Head of caudate nucleus (tissue), 42 donors: ENCODE data around the gene RAB18.
A peak's percentile ranks its signal among the peaks of the same experiment; 100 is the strongest.
"Not testable (repeated sequence)": the region's sequence is repeated elsewhere in the genome, so short reads cannot be mapped to it uniquely, and the experiment has no call there.

Experiments used
- DNase-seq, 42 donors: peaks; one replicate each; pipeline versions ENCODE4 v3.0.0 to v3.0.0-alpha.2; 2020 to 2021; ENCODE audit warnings: mixed read lengths in 7 of 42
- intact Hi-C: fragments of 100-400 bp; cut with DNase I; formaldehyde crosslinking; loops from one replicate; pipeline ENCODE4 v1.15.0; 2022

RAB18 gene

GRCh38 chr10:27537166-27537565 lies 33.1 kb downstream of the RAB18 start:
- no peak for DNase-seq
- intact Hi-C loops, result no loop called here

GRCh38 chr10:27537787-27538186 lies 33.7 kb downstream of the RAB18 start:
- intact Hi-C loops, result no loop called here
- DNase-seq, result no peak

GRCh38 chr10:27540672-27541071 lies 36.6 kb downstream of the RAB18 start:
- intact Hi-C loops, result no loop called here
- no peak for DNase-seq

- intact Hi-C loops, result no loop called here
- no peak for DNase-seq
Observed at GRCh38 chr10:27541796-27542729, 38.0 kb downstream of the RAB18 start.

- DNase-seq, result no peak
- intact Hi-C loops, result no loop called here
Observed at GRCh38 chr10:27542812-27543211, 38.7 kb downstream of the RAB18 start.

GRCh38 chr10:27547047-27547446 lies 42.9 kb downstream of the RAB18 start:
- no peak for DNase-seq
- intact Hi-C loops, result no loop called here

- intact Hi-C loops, result no loop called here
- no peak for DNase-seq
Observed at GRCh38 chr10:27547482-27547881, 43.4 kb downstream of the RAB18 start.

- intact Hi-C loops, result no loop called here
- DNase-seq, result no peak
Observed at GRCh38 chr10:27550823-27551222, 46.7 kb downstream of the RAB18 start.

- peak in 34 of 42 donors; percentile 7 to 71 (median 40) for DNase-seq
- intact Hi-C loops, result no loop called here
Observed at GRCh38 chr10:27558612-27559020, 54.5 kb downstream of the RAB18 start.

- intact Hi-C loops, result no loop called here
- no peak for DNase-seq
Observed at GRCh38 chr10:27561334-27561733, 57.2 kb downstream of the RAB18 start.

GRCh38 chr10:27564398-27564797 lies 60.3 kb downstream of the RAB18 start:
- intact Hi-C loops, result no loop called here

GRCh38 chr10:27564880-27565279 lies 60.8 kb downstream of the RAB18 start:
- DNase-seq, result no peak
- intact Hi-C loops, result no loop called here

More at GRCh38 chr10:27564398-27564797, 60.3 kb downstream of the RAB18 start:
- DNase-seq, result no peak

GRCh38 chr10:27568196-27569175 lies 64.4 kb downstream of the RAB18 start:
- no peak for DNase-seq
- intact Hi-C loops, result no loop called here

- intact Hi-C loops, result no loop called here
- DNase-seq, result no peak
Observed at GRCh38 chr10:27569946-27570345, 65.8 kb downstream of the RAB18 start.

- intact Hi-C loops, DNase-seq: not testable (repeated sequence)
Observed at GRCh38 chr10:27577038-27577437, 72.9 kb downstream of the RAB18 start.

GRCh38 chr10:27578316-27578715 lies 74.2 kb downstream of the RAB18 start:
- intact Hi-C loops, result no loop called here
- no peak for DNase-seq

GRCh38 chr10:27581225-27581624 lies 77.1 kb downstream of the RAB18 start:
- DNase-seq, result no peak
- intact Hi-C loops, result no loop called here

GRCh38 chr10:27584302-27584701 lies 80.2 kb downstream of the RAB18 start:
- no peak for DNase-seq
- intact Hi-C loops, result no loop called here
